A549 treated with RU486 at 1 μM for 4 hours (cell line): ENCODE data around the gene CCDC47. TPM values are rescaled to one million over a fixed set of nuclear protein-coding genes. Genes with fewer than 3 reads are reported as not detected.

Experiments used
- total RNA-seq: library from RNA; stranded (reverse); fragments of 200-300 nt; extraction: Qiagen RNA extraction; gene quantifications from 5 replicates; pipeline ENCODE4 v1.2.3, GENCODE V29; 2022; ENCODE audit warnings: low read depth

Gene CCDC47
- 98.7 to 147 TPM (median 101 TPM) in 5 replicates for total RNA-seq

GRCh38 chr17:63773272-63774140, at the start of gene CCDC47:
CCDC47 (minus strand) TSS chr17:63773597; CDS start chr17:63766175, 7,422 bp downstream.

GRCh38 chr17:63774141-63774968, 958 bp upstream of the CCDC47 start, which contains the start of gene DDX42:
DDX42 (plus strand) TSS chr17:63774170; CDS start chr17:63787050, 12,880 bp downstream.

GRCh38 chr17:63741408-63742173, 31.8 kb downstream of the CCDC47 start, which contains the start of gene STRADA:
STRADA (minus strand) TSS chr17:63741799; CDS start chr17:63728369, 13,430 bp downstream.

GRCh38 chr17:63699638-63700527, 73.5 kb downstream of the CCDC47 start, which contains the start of gene LIMD2:
LIMD2 (minus strand) TSS chr17:63700125; CDS start chr17:63699298, 827 bp downstream.

Other genes with a start within 250 kb of the CCDC47 start
- 44.9 to 64.7 TPM (median 61.8 TPM) in 5 replicates for gene DCAF7, start 223.1 kb downstream of the CCDC47 start, total RNA-seq
- 51.4 to 57.2 TPM (median 54.1 TPM) in 5 replicates for gene TACO1, start 172.7 kb downstream of the CCDC47 start, total RNA-seq
- 13.7 to 16.9 TPM (median 16.3 TPM) in 5 replicates for gene MAP3K3, start 151.2 kb downstream of the CCDC47 start, total RNA-seq
- gene LIMD2, start 73.5 kb downstream of the CCDC47 start, total RNA-seq, result 7.7 to 14.3 TPM (median 12.3 TPM) in 5 replicates
- 24.8 to 27.6 TPM (median 26.0 TPM) in 5 replicates for gene STRADA, start 31.8 kb downstream of the CCDC47 start, total RNA-seq
- 86.9 to 109 TPM (median 96.3 TPM) in 5 replicates for gene DDX42, start 573 bp upstream of the CCDC47 start, total RNA-seq
- gene PSMC5, start 53.8 kb upstream of the CCDC47 start, total RNA-seq, result 211 to 259 TPM (median 225 TPM) in 5 replicates
- gene FTSJ3, start 54.1 kb upstream of the CCDC47 start, total RNA-seq, result 55.5 to 66.9 TPM (median 59.4 TPM) in 5 replicates
- 54.3 to 62.8 TPM (median 61.0 TPM) in 5 replicates for gene SMARCD2, start 69.1 kb upstream of the CCDC47 start, total RNA-seq
- gene CSH2, start 100.1 kb upstream of the CCDC47 start, total RNA-seq, result not detected in 5 replicates
- gene GH2, start 108.3 kb upstream of the CCDC47 start, total RNA-seq, result not detected in 5 replicates
- not detected in 5 replicates for gene CSH1, start 123.0 kb upstream of the CCDC47 start, total RNA-seq
- not detected in 5 replicates for gene CSHL1, start 137.7 kb upstream of the CCDC47 start, total RNA-seq
- not detected in 5 replicates for gene GH1, start 145.2 kb upstream of the CCDC47 start, total RNA-seq
- 0.16 TPM in 1 of 5 replicates, not detected in the others for gene CD79B, start 158.7 kb upstream of the CCDC47 start, total RNA-seq
- gene SCN4A, start 199.3 kb upstream of the CCDC47 start, total RNA-seq, result 0.03 to 0.18 TPM (median 0.10 TPM) in 4 of 5 replicates, not detected in the other
- 0.57 to 1.00 TPM (median 0.79 TPM) in 5 replicates for gene PRR29, start 224.8 kb upstream of the CCDC47 start, total RNA-seq
- gene ICAM2, start 247.0 kb upstream of the CCDC47 start, total RNA-seq, result 0.08 TPM in 1 of 5 replicates, not detected in the others